HepG2 (cell line): Measurements from ENCODE around the gene LYRM4. TPM values are rescaled to one million over a fixed set of nuclear protein-coding genes. Genes with fewer than 3 reads are reported as not detected.

Source experiments
- GTF3A ChIP-seq: sonication (generic); formaldehyde crosslinking; conservative IDR thresholded peaks from 2 replicates; pipeline ENCODE4 v1.4.0; 2020; ENCODE audit warnings: mild to moderate bottlenecking, missing genetic modification reagents
- HHEX ChIP-seq: IDR thresholded peaks from 2 replicates; pipeline ENCODE4 v1.6.1; 2016; ENCODE audit warnings: control low read depth
- MIXL1 ChIP-seq: IDR thresholded peaks from 2 replicates; pipeline ENCODE4 v1.6.1; 2016
- MTF2 ChIP-seq: sonication (generic); formaldehyde crosslinking; IDR thresholded peaks from 2 replicates; pipeline ENCODE4 v1.5.0; 2020; ENCODE audit warnings: missing genetic modification reagents, borderline replicate concordance
- NFYB ChIP-seq: sonication (generic); formaldehyde crosslinking; IDR thresholded peaks from 2 replicates; pipeline ENCODE4 v1.4.0; 2020; ENCODE audit warnings: missing genetic modification reagents
- PITX1 ChIP-seq: sonication (generic); formaldehyde crosslinking; IDR thresholded peaks from 2 replicates; pipeline ENCODE4 v1.5.1; 2020; ENCODE audit warnings: mild to moderate bottlenecking, missing genetic modification reagents
- RBFOX2 ChIP-seq: fragments of 200-400 bp; formaldehyde crosslinking; IDR thresholded peaks from 2 replicates; pipeline ENCODE4 v1.6.1; 2017; ENCODE audit warnings: low read depth, mild to moderate bottlenecking, low read length
- RELA ChIP-seq: sonication (generic); formaldehyde crosslinking; IDR thresholded peaks from 2 replicates; pipeline ENCODE4 v1.4.0; 2020; ENCODE audit warnings: missing genetic modification reagents
- SMAD3 ChIP-seq: sonication (generic); formaldehyde crosslinking; IDR thresholded peaks from 2 replicates; pipeline ENCODE4 v1.4.0; 2020; ENCODE audit warnings: missing genetic modification reagents
- SNAPC2 ChIP-seq: sonication (generic); formaldehyde crosslinking; IDR thresholded peaks from 2 replicates; pipeline ENCODE4 v1.8.1; 2022; ENCODE audit warnings: mild to moderate bottlenecking, missing genetic modification reagents
- TP53 ChIP-seq: sonication (generic); formaldehyde crosslinking; conservative IDR thresholded peaks from 2 replicates; pipeline ENCODE4 v1.4.0; 2020; ENCODE audit warnings: missing genetic modification reagents
- ZBTB20 ChIP-seq: sonication (generic); formaldehyde crosslinking; IDR thresholded peaks from 2 replicates; pipeline ENCODE4 v1.8.1; 2023; ENCODE audit warnings: missing genetic modification reagents, low read depth, mild to moderate bottlenecking, borderline replicate concordance
- ZBTB7A ChIP-seq: sonication (generic); formaldehyde crosslinking; IDR thresholded peaks from 2 replicates; pipeline ENCODE4 v1.8.0; 2022; ENCODE audit warnings: mild to moderate bottlenecking, missing genetic modification reagents
- ZBTB7B ChIP-seq: sonication (generic); formaldehyde crosslinking; IDR thresholded peaks from 2 replicates; pipeline ENCODE4 v1.4.0; 2020; ENCODE audit warnings: missing genetic modification reagents
- ZNF30 ChIP-seq: sonication (generic); formaldehyde crosslinking; IDR thresholded peaks from 2 replicates; pipeline ENCODE4 v1.5.0; 2020; ENCODE audit warnings: mild to moderate bottlenecking, missing genetic modification reagents
- ZNF329 ChIP-seq: sonication (generic); formaldehyde crosslinking; IDR thresholded peaks from 2 replicates; pipeline ENCODE4 v1.9.0; 2021; ENCODE audit warnings: low read depth, mild to moderate bottlenecking, missing genetic modification reagents
- ZNF430 ChIP-seq: sonication (generic); formaldehyde crosslinking; IDR thresholded peaks from 2 replicates; pipeline ENCODE4 v1.9.0; 2021; ENCODE audit warnings: mild to moderate bottlenecking, missing genetic modification reagents
- ZNF598 ChIP-seq: sonication (generic); formaldehyde crosslinking; IDR thresholded peaks from 2 replicates; pipeline ENCODE4 v1.5.1; 2020; ENCODE audit warnings: mild to moderate bottlenecking, missing genetic modification reagents, borderline replicate concordance
- ZZZ3 ChIP-seq: sonication (generic); formaldehyde crosslinking; IDR thresholded peaks from 2 replicates; pipeline ENCODE4 v1.4.0; 2020; ENCODE audit warnings: missing genetic modification reagents, mild to moderate bottlenecking, borderline replicate concordance
- polyA plus RNA-seq, 8 experiments: library from polyadenylated mRNA; depleted of rRNA in 3 of 8; stranded (reverse) in 7 of 8; unstranded in 1 of 8; fragments of >200 nt; fragmentation: Illumina TruSeq in 4 of 8; extraction: Trizol in 4 of 8; gene quantifications; 2 replicates each; pipeline versions ENCODE4 v1.2.1 to v1.2.3, GENCODE V29; 2011 to 2016; ENCODE audit warnings: low read depth in 4 of 8, missing spikeins in 1 of 8, mixed read lengths in 1 of 8; ENCODE audit not compliant: insufficient read depth in 1 of 8
- total RNA-seq, 5 experiments: library from RNA; depleted of rRNA; stranded (reverse); fragments of >200 nt; fragmentation: Illumina TruSeq; extraction: Trizol; gene quantifications; 2 replicates each; pipeline ENCODE4 v1.2.3, GENCODE V29; 2016; ENCODE audit warnings: low read depth in 1 of 5
- TF ChIP-seq, protein P1 (sequence below): sonication (generic); formaldehyde crosslinking; IDR thresholded peaks from 2 replicates; pipeline ENCODE4 v1.4.0; 2020; ENCODE audit warnings: missing genetic modification reagents; ENCODE audit errors: not compliant biosample characterization
- TF ChIP-seq, protein P2 (sequence below): IDR thresholded peaks from 2 replicates; pipeline ENCODE4 v1.6.1; 2018; ENCODE audit warnings: missing genetic modification reagents
- TF ChIP-seq, protein P3 (sequence below): sonication (generic); formaldehyde crosslinking; IDR thresholded peaks from 2 replicates; pipeline ENCODE4 v1.4.0; 2020; ENCODE audit warnings: missing genetic modification reagents
- TF ChIP-seq, protein P4 (sequence below): sonication (generic); formaldehyde crosslinking; IDR thresholded peaks from 2 replicates; pipeline ENCODE4 v1.4.0; 2020; ENCODE audit warnings: missing genetic modification reagents
- TF ChIP-seq, protein P5 (sequence below): sonication (generic); formaldehyde crosslinking; IDR thresholded peaks from 2 replicates; pipeline ENCODE4 v1.4.0; 2020; ENCODE audit warnings: low read depth, missing genetic modification reagents

The LYRM4 gene
- total and polyA plus RNA-seq, 2 of the 13 experiments (the other 11 are each of a cell fraction or from before 2014, with no cell fraction given) = 64.6 to 67.5 TPM

DNA sequence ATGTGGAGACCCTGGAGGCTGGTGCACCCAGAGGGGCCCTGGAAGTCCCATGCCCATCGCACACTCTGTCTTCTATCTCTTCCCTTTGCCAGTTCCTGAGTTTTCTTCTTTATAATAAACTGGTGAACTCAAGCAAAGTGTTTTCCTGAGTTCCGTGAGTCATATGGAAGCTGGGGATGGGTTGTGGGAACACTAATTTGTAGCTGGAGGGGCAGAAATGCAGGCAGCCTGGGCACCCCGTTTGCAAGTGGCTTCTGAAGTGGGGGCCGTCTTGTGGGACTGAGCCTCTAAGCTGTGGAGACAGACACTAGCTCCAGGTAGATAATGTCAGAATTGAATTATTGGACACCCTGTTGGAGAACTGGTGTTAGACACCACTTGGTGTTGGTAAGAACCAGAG is 178.8 kb downstream of the LYRM4 start (continued):
- TF ChIP-seq, protein P1, sequence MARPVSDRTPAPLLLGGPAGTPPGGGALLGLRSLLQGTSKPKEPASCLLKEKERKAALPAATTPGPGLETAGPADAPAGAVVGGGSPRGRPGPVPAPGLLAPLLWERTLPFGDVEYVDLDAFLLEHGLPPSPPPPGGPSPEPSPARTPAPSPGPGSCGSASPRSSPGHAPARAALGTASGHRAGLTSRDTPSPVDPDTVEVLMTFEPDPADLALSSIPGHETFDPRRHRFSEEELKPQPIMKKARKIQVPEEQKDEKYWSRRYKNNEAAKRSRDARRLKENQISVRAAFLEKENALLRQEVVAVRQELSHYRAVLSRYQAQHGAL (CRISPR knock-in tag) = no peak
- no peak for TF ChIP-seq ZNF329 (CRISPR knock-in tag)
- TF ChIP-seq, protein P2, sequence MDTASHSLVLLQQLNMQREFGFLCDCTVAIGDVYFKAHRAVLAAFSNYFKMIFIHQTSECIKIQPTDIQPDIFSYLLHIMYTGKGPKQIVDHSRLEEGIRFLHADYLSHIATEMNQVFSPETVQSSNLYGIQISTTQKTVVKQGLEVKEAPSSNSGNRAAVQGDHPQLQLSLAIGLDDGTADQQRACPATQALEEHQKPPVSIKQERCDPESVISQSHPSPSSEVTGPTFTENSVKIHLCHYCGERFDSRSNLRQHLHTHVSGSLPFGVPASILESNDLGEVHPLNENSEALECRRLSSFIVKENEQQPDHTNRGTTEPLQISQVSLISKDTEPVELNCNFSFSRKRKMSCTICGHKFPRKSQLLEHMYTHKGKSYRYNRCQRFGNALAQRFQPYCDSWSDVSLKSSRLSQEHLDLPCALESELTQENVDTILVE (CRISPR knock-in tag) = no peak
- TF ChIP-seq ZBTB7B = 0 out of 2 replicates have a peak, but pooled peaks have one; percentile 28
- TF ChIP-seq GTF3A (CRISPR knock-in tag) = no peak
- TF ChIP-seq PITX1 (CRISPR knock-in tag) = no peak; the same call in 1 of the 2 replicates
- no peak for TF ChIP-seq SNAPC2 (CRISPR knock-in tag)
- TF ChIP-seq HHEX = no peak
- TF ChIP-seq ZBTB20 (CRISPR knock-in tag) = no peak
- no peak for TF ChIP-seq MIXL1 (CRISPR knock-in tag)
- TF ChIP-seq NFYB (CRISPR knock-in tag) = no peak
- no peak for TF ChIP-seq TP53 (CRISPR knock-in tag)
- 0 out of 2 replicates have a peak, but pooled peaks have one; percentile 8 for TF ChIP-seq ZZZ3 (CRISPR knock-in tag)
- TF ChIP-seq, protein P3, sequence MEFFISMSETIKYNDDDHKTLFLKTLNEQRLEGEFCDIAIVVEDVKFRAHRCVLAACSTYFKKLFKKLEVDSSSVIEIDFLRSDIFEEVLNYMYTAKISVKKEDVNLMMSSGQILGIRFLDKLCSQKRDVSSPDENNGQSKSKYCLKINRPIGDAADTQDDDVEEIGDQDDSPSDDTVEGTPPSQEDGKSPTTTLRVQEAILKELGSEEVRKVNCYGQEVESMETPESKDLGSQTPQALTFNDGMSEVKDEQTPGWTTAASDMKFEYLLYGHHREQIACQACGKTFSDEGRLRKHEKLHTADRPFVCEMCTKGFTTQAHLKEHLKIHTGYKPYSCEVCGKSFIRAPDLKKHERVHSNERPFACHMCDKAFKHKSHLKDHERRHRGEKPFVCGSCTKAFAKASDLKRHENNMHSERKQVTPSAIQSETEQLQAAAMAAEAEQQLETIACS = no peak
- TF ChIP-seq RBFOX2 = 0 out of 2 replicates have a peak, but pooled peaks have one; percentile 31
- TF ChIP-seq, protein P4, sequence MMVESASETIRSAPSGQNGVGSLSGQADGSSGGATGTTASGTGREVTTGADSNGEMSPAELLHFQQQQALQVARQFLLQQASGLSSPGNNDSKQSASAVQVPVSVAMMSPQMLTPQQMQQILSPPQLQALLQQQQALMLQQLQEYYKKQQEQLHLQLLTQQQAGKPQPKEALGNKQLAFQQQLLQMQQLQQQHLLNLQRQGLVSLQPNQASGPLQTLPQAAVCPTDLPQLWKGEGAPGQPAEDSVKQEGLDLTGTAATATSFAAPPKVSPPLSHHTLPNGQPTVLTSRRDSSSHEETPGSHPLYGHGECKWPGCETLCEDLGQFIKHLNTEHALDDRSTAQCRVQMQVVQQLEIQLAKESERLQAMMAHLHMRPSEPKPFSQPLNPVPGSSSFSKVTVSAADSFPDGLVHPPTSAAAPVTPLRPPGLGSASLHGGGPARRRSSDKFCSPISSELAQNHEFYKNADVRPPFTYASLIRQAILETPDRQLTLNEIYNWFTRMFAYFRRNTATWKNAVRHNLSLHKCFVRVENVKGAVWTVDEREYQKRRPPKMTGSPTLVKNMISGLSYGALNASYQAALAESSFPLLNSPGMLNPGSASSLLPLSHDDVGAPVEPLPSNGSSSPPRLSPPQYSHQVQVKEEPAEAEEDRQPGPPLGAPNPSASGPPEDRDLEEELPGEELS (CRISPR knock-in tag) = no peak
- no peak for TF ChIP-seq ZNF430 (CRISPR knock-in tag)
- no peak for TF ChIP-seq ZNF30 (CRISPR knock-in tag)
- TF ChIP-seq, protein P5, sequence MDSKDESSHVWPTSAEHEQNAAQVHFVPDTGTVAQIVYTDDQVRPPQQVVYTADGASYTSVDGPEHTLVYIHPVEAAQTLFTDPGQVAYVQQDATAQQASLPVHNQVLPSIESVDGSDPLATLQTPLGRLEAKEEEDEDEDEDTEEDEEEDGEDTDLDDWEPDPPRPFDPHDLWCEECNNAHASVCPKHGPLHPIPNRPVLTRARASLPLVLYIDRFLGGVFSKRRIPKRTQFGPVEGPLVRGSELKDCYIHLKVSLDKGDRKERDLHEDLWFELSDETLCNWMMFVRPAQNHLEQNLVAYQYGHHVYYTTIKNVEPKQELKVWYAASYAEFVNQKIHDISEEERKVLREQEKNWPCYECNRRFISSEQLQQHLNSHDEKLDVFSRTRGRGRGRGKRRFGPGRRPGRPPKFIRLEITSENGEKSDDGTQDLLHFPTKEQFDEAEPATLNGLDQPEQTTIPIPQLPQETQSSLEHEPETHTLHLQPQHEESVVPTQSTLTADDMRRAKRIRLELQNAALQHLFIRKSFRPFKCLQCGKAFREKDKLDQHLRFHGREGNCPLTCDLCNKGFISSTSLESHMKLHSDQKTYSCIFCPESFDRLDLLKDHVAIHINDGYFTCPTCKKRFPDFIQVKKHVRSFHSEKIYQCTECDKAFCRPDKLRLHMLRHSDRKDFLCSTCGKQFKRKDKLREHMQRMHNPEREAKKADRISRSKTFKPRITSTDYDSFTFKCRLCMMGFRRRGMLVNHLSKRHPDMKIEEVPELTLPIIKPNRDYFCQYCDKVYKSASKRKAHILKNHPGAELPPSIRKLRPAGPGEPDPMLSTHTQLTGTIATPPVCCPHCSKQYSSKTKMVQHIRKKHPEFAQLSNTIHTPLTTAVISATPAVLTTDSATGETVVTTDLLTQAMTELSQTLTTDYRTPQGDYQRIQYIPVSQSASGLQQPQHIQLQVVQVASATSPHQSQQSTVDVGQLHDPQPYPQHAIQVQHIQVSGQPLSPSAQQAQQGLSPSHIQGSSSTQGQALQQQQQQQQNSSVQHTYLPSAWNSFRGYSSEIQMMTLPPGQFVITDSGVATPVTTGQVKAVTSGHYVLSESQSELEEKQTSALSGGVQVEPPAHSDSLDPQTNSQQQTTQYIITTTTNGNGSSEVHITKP = no peak
- no peak for TF ChIP-seq MTF2 (CRISPR knock-in tag)
- TF ChIP-seq ZBTB7A = no peak
- TF ChIP-seq SMAD3 (CRISPR knock-in tag) = no peak
- no peak for TF ChIP-seq RELA (CRISPR knock-in tag)
- no peak for TF ChIP-seq ZNF598 (CRISPR knock-in tag)
